OCI-LY3 (cell line): Measurements from ENCODE around the gene TTC7B.

Experiments
- H2AFZ ChIP-seq: fragments of 200-600, 300-600 bp; shearing (Covaris generic); 2 replicates; pipeline ENCODE4 v1.6.0; 2014; ENCODE audit warnings: antibody characterized with exemption, low read depth, low read length
- H3K27ac ChIP-seq: fragments of 200-600, 300-600 bp; sonication (generic); 2 replicates; pipeline ENCODE4 v1.5.1; 2014; ENCODE audit warnings: mild to moderate bottlenecking, low read length, moderate library complexity, mixed read lengths
- H3K27me3 ChIP-seq: fragments of 200-600, 300-600 bp; sonication (generic); 2 replicates; pipeline ENCODE4 v1.6.1; 2014; ENCODE audit warnings: low read depth, low read length, mixed read lengths
- H3K36me3 ChIP-seq: fragments of 200-600, 300-600 bp; sonication (generic); replicated peaks from 2 replicates; pipeline ENCODE3; 2014; ENCODE audit warnings: low read depth, low read length, mixed read lengths
- H3K4me1 ChIP-seq: fragments of 300-600, 200-600 bp; sonication (generic); 2 replicates; pipeline ENCODE4 v1.6.1; 2014; ENCODE audit warnings: low read length, mixed read lengths
- H3K4me2 ChIP-seq: fragments of 200-600, 300-600 bp; sonication (generic); 2 replicates; pipeline ENCODE4 v1.6.1; 2014; ENCODE audit warnings: low read length, mixed read lengths
- H3K4me3 ChIP-seq: fragments of 300-600, 200-600 bp; sonication (generic); 2 replicates; pipeline ENCODE4 v1.5.1; 2014; ENCODE audit warnings: antibody characterized with exemption, mild to moderate bottlenecking, low read length, moderate library complexity
- H3K79me2 ChIP-seq: fragments of 300-600, 200-600 bp; shearing (Covaris generic); 2 replicates; pipeline ENCODE4 v1.6.1; 2014; ENCODE audit warnings: mild to moderate bottlenecking, low read length, mixed read lengths
- H3K9ac ChIP-seq: fragments of 300-600, 200-600 bp; shearing (Covaris generic); 2 replicates; pipeline ENCODE4 v1.6.0; 2014; ENCODE audit warnings: mild to moderate bottlenecking, low read length, moderate library complexity
- H3K9me3 ChIP-seq: fragments of 200-600, 300-600 bp; shearing (Covaris generic); 2 replicates; pipeline ENCODE4 v1.6.1; 2014; ENCODE audit warnings: low read length, mixed read lengths; ENCODE audit not compliant: insufficient read depth
- H4K20me1 ChIP-seq: fragments of 200-600, 300-600 bp; sonication (generic); 2 replicates; pipeline ENCODE4 v1.6.1; 2016; ENCODE audit warnings: low read length, mixed read lengths; ENCODE audit not compliant: insufficient read depth
- EZH2phosphoT487 ChIP-seq: fragments of 200-600 bp; shearing (Covaris generic); IDR thresholded peaks from 2 replicates; pipeline ENCODE4 v1.6.1; 2018; ENCODE audit warnings: antibody characterized with exemption, mixed run types, low read depth
- TF ChIP-seq, protein P1 (sequence below): fragments of 200-600, 300-600 bp; sonication (generic); IDR thresholded peaks from 2 replicates; pipeline ENCODE4 v1.5.1; 2014; ENCODE audit warnings: antibody characterized with exemption, low read length, low read depth

TTC7B gene

DNA sequence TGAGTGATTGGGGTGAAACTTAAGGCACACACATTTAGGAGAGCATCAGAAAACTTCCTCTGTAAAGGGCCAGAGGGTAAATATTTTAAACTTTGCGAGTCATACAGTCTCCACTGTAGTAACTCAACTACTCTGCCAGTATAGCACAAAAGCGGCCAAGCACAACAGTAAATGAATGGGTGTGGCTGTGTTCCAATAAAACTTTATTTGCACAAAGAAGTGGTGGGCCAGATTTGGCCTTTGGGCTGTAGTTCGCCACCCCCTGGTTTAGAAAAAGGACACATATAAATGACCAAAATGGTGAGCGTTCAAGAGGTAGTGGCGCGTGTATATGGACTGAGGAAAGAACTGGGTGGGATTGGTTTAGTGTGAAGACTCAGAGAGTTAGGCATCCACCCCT lies 309.5 kb downstream of the TTC7B start:
- H3K79me2 ChIP-seq: no peaks in the 10 kb centered on the region
- H3K4me1 ChIP-seq: no peaks in the 10 kb centered on the region
- H3K9ac ChIP-seq: no peak overlapping the region
- H3K9me3 ChIP-seq: no peaks in the 10 kb centered on the region
- H3K4me2 ChIP-seq: no peak overlapping the region
- H2AFZ ChIP-seq: no peak overlapping the region
- no peak overlapping the region for H3K27ac ChIP-seq
- no peaks in the 10 kb centered on the region for H3K27me3 ChIP-seq
- H4K20me1 ChIP-seq: no peaks in the 10 kb centered on the region
- no peak for TF ChIP-seq EZH2phosphoT487
- TF ChIP-seq, protein P1, sequence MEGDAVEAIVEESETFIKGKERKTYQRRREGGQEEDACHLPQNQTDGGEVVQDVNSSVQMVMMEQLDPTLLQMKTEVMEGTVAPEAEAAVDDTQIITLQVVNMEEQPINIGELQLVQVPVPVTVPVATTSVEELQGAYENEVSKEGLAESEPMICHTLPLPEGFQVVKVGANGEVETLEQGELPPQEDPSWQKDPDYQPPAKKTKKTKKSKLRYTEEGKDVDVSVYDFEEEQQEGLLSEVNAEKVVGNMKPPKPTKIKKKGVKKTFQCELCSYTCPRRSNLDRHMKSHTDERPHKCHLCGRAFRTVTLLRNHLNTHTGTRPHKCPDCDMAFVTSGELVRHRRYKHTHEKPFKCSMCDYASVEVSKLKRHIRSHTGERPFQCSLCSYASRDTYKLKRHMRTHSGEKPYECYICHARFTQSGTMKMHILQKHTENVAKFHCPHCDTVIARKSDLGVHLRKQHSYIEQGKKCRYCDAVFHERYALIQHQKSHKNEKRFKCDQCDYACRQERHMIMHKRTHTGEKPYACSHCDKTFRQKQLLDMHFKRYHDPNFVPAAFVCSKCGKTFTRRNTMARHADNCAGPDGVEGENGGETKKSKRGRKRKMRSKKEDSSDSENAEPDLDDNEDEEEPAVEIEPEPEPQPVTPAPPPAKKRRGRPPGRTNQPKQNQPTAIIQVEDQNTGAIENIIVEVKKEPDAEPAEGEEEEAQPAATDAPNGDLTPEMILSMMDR: no peak
- H3K36me3 ChIP-seq: no peaks in the 10 kb centered on the region
- no peak overlapping the region for H3K4me3 ChIP-seq

DNA sequence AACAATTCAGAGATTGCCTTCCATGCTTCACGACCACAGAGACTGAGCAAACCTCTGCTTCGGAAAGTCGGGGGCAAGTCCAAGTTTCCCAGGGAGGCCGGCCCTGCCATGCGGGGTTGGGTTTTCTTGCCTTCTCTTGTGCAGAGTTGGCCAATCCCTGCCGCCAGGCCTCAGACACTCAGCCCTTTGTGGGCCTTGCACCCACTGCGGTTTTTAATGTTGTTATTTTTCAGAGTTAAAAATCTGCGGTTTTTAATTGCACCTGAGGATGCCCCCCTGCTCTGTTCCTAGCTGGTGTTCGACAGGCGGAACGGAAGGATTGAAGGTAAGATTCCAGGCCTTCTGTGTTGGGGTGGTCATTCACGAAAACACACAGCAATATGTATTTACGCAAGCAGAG lies 310.7 kb downstream of the TTC7B start:
- Histone ChIP-seq H3K27ac (no peak overlapping the region), H3K9me3 (no peaks in the 10 kb centered on the region), H3K36me3 (no peaks in the 10 kb centered on the region), H2AFZ (no peak overlapping the region), H3K4me2 (no peak overlapping the region), H3K4me3 (no peak overlapping the region), H3K79me2 (no peaks in the 10 kb centered on the region), H3K27me3 (no peaks in the 10 kb centered on the region), H3K4me1 (no peaks in the 10 kb centered on the region), H4K20me1 (no peaks in the 10 kb centered on the region), H3K9ac (no peak overlapping the region)
- no peak for TF ChIP-seq EZH2phosphoT487
- TF ChIP-seq, protein P1: no peak

DNA sequence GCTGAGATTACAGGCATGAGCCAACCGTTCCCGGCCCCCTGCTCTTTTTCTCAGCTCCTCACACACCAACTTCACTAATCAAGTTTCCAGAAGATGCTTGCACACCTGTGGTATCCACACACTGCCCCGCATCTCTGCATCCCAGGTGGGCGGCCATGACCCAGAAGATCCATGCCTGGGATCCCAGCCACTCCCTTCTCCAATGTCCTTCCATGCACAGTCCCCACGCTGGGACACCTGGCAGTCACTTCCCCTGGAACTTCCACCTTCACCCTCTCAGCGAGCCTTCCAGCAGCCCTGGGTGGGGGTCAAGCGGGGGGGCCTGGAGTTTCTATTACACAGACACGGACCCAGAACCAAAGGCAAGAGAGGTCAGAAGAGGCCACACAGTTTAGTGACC lies 311.6 kb downstream of the TTC7B start:
- Histone ChIP-seq H3K27ac (no peak overlapping the region), H4K20me1 (no peaks in the 10 kb centered on the region), H3K36me3 (no peaks in the 10 kb centered on the region), H3K79me2 (no peaks in the 10 kb centered on the region), H3K9ac (no peak overlapping the region), H3K4me2 (no peak overlapping the region), H3K9me3 (no peaks in the 10 kb centered on the region), H2AFZ (no peak overlapping the region), H3K4me1 (no peaks in the 10 kb centered on the region), H3K4me3 (no peak overlapping the region), H3K27me3 (no peaks in the 10 kb centered on the region)
- TF ChIP-seq EZH2phosphoT487: no peak
- TF ChIP-seq, protein P1: no peak

DNA sequence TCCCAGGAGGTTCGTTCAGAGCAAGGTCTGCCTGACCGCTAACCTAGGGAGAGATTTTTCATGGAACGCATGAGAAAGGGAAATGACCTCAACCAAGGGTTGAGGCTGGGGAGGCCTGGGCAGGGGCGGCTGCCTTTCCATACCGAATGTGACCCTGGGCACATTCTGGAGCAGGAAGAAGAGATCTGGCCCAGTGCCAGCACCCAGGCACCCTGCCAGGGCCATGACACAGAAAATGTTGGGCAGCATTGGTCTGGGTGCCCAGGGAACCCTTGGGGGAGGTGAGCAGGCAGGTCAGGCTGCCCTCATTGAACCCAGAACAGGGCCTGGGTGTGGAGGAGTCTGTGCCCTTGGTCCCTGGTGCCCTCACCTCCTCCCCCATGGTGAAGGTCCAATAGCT lies 312.6 kb downstream of the TTC7B start:
- Histone ChIP-seq H3K9me3 (no peaks in the 10 kb centered on the region), H4K20me1 (no peaks in the 10 kb centered on the region), H2AFZ (no peak overlapping the region), H3K4me1 (no peaks in the 10 kb centered on the region), H3K36me3 (no peaks in the 10 kb centered on the region), H3K4me2 (no peak overlapping the region), H3K27me3 (no peaks in the 10 kb centered on the region), H3K27ac (no peak overlapping the region), H3K79me2 (no peaks in the 10 kb centered on the region), H3K4me3 (no peak overlapping the region), H3K9ac (no peak overlapping the region)
- TF ChIP-seq, protein P1: no peak
- no peak for TF ChIP-seq EZH2phosphoT487
